GM18520 (cell line): ENCODE results near the gene ASPA.
"Not testable (repeated sequence)": the region's sequence is repeated elsewhere in the genome, so short reads cannot be mapped to it uniquely, and the experiment has no call there.

Source experiments
- ATAC-seq: cut with Tn5 transposase; IDR thresholded peaks from one replicate; pipeline ENCODE4 v1.9.1; 2021; ENCODE audit not compliant: unreplicated experiment

ASPA gene

GRCh38 chr17:3507071-3507470 is 31.3 kb downstream of the ASPA start:
- no peak for ATAC-seq

GRCh38 chr17:3507869-3508268 is 32.1 kb downstream of the ASPA start:
- no peak for ATAC-seq

DNA sequence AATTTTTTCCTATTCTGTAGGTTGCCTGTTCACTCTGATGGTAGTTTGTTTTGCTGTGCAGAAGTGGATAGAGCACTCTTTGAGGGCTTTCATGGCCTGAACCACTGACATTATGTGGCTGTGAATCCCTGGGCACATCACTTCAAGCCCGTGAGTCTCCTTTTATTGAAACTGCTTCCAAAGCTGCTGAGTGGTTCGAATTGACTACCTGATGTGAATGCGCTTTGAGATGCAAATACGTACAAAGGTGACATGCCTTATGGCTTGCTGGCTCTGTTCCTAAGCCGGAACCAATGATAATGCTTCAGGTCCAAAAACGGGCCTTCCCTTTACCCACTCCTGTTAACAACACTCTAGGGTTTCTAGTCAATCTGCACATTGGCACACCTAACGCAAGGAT is 34.3 kb downstream of the ASPA start:
- ATAC-seq, result no peak

- ATAC-seq, result no peak
Observed at GRCh38 chr17:3511852-3512504, 36.2 kb downstream of the ASPA start.

- ATAC-seq, result no peak
Observed at GRCh38 chr17:3512505-3513171, 36.8 kb downstream of the ASPA start.

- ATAC-seq, result no peak
Observed at GRCh38 chr17:3513305-3514035, 37.7 kb downstream of the ASPA start.

- not testable (repeated sequence) for ATAC-seq
Observed at GRCh38 chr17:3514167-3514566, 38.4 kb downstream of the ASPA start.

DNA sequence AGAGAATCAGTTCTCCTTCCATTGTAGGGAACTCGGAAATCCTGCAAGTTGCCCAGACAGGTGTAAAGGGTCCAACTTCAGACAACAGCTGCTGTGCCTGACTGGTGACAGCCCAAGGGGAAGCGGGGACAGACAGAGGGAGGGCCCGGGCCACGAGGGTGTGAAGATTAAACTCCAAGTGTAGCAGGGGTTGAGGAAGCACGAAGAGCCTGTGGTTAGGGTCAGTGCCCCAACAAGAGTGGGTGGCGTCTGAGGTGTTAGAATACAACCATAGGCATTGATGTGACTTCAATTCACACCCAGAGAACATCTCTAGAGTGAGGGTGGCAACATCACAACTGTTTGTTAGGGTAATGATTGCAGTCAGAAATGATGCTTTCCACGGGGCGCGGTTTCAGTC is 39.1 kb downstream of the ASPA start:
- ATAC-seq, result no peak

- not testable (repeated sequence) for ATAC-seq
Observed at GRCh38 chr17:3519472-3519871, 43.7 kb downstream of the ASPA start.

GRCh38 chr17:3524024-3524423 is 48.2 kb downstream of the ASPA start:
- no peak for ATAC-seq

DNA sequence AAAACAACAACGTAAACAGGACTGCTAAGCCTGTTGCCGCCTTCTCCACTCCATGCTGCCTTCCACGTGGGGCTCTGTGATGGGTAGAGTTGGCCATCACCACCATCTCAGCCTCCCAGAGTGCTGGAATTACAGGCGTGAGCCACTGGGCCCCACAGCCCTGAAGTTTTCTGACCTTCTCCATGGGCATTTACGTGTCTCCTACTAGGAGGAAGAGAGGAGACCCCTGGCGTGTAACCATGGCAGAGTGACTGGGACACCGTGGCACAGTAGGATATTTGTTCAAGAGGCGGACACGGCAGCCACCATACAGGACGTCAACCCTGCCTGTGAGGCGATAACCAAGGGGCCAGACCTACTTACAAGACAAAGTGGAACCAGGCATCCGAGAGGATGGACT is 50.7 kb downstream of the ASPA start:
- ATAC-seq, result no peak

DNA sequence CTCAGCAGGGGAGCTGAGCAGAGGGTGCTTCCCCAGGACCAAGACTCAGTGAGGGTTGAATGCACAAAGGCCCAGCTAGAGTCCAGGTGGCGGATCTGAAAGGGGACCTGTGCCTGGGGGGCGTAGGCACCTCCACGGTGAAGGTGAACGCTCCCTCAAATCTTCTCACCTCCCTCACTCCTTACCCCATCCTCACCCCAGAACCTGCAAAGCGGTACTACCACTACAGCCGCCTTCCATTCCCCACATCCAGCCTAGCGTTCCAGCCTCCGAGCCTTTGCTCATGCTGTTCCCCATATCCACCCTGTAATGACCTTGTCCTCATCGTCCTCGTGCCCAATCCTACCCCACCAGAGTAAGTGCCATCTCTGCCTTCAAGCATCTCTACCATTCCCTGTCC is 51.2 kb downstream of the ASPA start:
- no peak for ATAC-seq

DNA sequence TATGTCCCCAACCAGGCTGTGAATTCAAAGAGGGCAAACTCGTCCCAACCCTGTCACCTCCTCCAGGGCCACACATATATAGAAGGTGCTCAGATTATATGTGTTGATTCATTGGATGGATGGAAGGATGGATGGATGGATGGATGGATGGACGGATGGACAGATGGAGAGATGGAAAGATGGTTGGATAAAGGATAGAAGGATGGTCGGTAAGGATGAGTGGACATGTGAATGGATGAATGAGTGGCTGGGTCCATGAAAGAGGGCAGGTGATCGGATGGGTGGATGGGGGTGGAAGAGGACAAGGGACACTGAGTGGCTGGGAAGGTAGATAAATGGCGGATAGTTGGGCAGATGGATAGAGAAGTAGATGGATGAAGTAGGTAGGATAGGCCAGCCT is 51.7 kb downstream of the ASPA start:
- no peak for ATAC-seq

GRCh38 chr17:3527896-3528295 is 52.1 kb downstream of the ASPA start:
- no peak for ATAC-seq

GRCh38 chr17:3528403-3528851 is 52.6 kb downstream of the ASPA start:
- ATAC-seq, result no peak

- ATAC-seq, result no peak
Observed at GRCh38 chr17:3528880-3529511, 53.2 kb downstream of the ASPA start.

GRCh38 chr17:3529817-3530741 is 54.3 kb downstream of the ASPA start:
- no peak for ATAC-seq

GRCh38 chr17:3531266-3532101 is 55.7 kb downstream of the ASPA start:
- ATAC-seq, result no peak

DNA sequence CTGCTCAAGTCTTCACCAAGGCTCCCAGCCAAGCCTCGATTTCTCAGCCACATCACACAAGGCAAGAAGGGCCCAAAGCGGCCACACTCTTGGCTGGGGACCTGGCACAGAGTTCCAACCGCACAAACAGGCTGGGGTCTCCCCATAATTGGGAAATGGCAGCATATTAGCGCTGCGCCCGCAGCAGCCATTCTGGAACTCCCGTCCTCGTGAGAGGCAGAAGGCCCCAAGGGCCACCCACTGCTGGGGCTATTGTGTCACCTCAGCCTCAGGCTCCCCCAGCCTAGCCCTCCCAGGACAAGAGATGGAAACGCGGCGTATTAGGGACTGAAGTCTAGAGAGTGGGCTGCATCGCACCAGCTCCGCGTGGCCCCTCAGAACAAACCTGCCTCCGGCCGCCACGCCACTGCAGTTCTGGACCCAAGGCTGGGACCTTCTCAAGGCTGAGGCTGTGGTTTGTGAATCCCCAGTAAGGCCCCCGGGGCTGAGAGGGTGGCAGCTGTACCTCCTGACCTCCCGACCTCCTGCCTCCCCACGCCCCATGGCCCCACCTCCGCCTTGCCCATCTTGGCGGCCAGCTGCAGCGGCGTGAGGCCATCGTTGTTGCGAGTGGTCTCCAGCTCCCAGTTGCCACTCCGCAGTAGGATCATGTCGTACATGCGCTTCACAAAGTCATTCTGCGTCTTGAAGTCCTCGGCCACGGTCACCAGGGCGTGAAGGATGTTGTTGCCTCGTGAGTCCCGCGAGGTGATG is 56.5 kb downstream of the ASPA start:
- ATAC-seq, result no peak
